Stimulated activated CD4-positive, alpha-beta T cell treated with anti-CD3 and anti-CD28 coated beads, Interleukin-1b, Interleukin-23, amount 100 ng/mL, for 24 hours (primary cell): Measurements from ENCODE around the gene SLC25A23.

Experiments used
- DNase-seq, 4 experiments: peaks; one replicate each; pipeline ENCODE4 v3.0.0-alpha.2; 2020; ENCODE audit warnings: low read depth in 4 of 4, low spot score in 1 of 4

The SLC25A23 gene

GRCh38 chr19:6425732-6426620, 33.6 kb downstream of the SLC25A23 start:
- no peak for DNase-seq

GRCh38 chr19:6424939-6425731, 34.5 kb downstream of the SLC25A23 start:
- peak; percentile 94 to 98 (median 96) for DNase-seq

GRCh38 chr19:6424195-6424938, 35.2 kb downstream of the SLC25A23 start, which contains the start of gene KHSRP:
TSS of gene KHSRP (minus strand) at chr19:6424811. CDS start at chr19:6424701, 110 bp downstream.
- no peak for DNase-seq

GRCh38 chr19:6423499-6424194, 35.9 kb downstream of the SLC25A23 start:
- no peak for DNase-seq

- DNase-seq, result no peak
These were observed 38.2 kb downstream of the SLC25A23 start for GRCh38 chr19:6421075-6422014.

GRCh38 chr19:6418562-6418932, 41.0 kb downstream of the SLC25A23 start:
- no peak for DNase-seq

- DNase-seq, result no peak
These were observed 41.7 kb downstream of the SLC25A23 start for GRCh38 chr19:6417713-6418561.

- no peak for DNase-seq
These were observed 42.8 kb downstream of the SLC25A23 start for GRCh38 chr19:6416658-6417405.

- no peak for DNase-seq
These were observed 43.9 kb downstream of the SLC25A23 start for GRCh38 chr19:6415591-6416190.

GRCh38 chr19:6414793-6415590, 44.6 kb downstream of the SLC25A23 start:
- DNase-seq, result no peak

- DNase-seq, result no peak
These were observed 45.6 kb downstream of the SLC25A23 start for GRCh38 chr19:6413721-6414643.

GRCh38 chr19:6413291-6413690, 46.3 kb downstream of the SLC25A23 start:
- no peak for DNase-seq

GRCh38 chr19:6412447-6413091, 47.0 kb downstream of the SLC25A23 start:
- DNase-seq, result no peak

- no peak for DNase-seq
These were observed 47.5 kb downstream of the SLC25A23 start for GRCh38 chr19:6412061-6412446.

GRCh38 chr19:6409346-6409745, 50.2 kb downstream of the SLC25A23 start:
- no peak for DNase-seq
